ENCODE results near the gene CEP83.

The CEP83 gene

DNA sequence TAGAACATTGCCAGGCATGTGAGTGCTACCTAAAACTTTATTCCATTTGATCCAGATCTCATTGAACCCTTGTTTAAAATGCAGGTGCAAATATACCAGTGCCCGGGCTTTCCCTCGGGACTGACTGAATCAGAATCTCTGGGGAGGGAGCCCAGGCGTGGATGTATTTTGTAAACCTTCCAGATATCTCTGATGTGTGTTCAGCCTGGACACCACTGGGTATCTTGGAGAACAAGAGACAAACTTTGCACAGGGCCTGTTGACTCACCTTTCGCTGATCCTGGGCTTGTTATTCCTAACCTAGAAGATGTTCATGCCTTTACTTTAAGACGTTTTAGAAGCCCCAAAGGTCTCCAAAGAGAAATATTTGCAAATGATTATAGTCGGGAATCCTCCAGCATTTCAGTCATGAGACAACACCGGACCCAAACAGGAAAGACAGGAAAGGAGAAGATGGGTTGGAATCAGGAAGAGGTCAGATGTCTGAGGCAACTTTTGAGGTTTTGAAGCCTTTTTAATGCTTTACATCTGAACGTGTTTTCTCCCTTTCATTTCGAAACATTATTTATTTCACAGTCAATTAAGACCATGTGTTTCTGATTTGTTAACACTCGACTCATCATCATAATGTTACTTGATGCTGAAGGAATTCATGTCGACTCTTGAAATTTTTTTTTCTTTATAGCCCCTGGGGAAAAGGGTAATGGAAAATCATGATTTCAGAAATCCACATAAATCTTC is 192.7 kb downstream of the CEP83 start:
- no peak for DNase-seq

DNA sequence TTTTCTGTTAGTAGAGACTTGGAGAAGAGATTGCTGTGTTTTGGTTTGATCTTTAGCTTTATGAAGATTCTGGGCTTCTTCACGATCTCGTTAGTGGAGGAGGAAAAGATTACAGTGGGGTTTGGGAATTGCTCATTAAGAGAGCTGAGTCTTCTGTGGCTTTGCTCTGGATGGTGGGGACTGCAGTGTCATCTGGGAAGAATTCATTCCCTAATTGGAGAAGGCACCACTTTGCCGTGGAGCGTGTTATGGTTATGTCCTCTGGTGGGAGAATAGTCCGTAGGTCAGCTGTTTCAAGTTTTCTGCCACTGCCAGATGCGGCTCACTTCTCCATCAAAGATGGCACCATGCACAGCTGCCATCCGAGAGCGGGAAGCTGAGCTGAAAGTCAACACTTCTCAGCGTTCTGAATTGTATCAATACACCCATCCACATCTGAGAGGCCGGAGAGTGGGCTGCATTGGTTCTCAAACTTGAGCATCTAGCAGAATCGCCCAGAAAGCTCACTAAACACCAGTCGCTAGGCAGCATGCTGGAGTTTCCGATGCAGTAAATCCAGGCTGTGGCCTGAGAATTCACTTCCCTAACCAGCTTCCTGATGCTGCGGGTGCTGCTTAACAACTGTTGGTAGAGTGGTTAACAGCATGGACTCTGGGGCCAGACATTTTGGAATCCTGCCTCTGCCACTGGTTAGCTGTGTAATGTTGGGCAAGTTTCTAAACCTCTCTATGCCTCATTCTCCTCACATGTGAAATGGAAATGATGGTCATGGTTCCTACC is 193.5 kb downstream of the CEP83 start:
- no peak for DNase-seq

DNA sequence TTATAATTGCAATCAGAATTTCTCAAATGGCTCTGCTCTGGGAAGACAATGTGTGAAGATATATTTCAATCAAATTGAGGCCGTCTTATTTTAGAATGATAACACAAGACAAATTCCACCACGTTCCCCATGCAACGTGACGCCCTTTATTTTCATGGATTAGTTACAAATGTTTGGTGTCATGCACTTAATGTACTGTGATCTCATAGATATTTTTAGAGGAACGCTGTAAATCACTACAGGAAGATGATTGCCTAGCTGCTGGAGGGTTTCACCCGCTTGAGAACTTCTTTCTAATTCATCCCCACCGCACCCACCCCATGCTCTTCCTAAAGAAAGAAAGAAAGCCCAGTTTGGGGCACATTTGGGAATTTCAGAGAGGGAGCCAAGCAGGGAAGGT is 194.1 kb downstream of the CEP83 start:
- no peak for DNase-seq

GRCh38 chr12:94264736-94265485 is 194.8 kb downstream of the CEP83 start:
- DNase-seq, result no peak

- no peak for DNase-seq
Measured at GRCh38 chr12:94263905-94264561, 195.6 kb downstream of the CEP83 start.

DNA sequence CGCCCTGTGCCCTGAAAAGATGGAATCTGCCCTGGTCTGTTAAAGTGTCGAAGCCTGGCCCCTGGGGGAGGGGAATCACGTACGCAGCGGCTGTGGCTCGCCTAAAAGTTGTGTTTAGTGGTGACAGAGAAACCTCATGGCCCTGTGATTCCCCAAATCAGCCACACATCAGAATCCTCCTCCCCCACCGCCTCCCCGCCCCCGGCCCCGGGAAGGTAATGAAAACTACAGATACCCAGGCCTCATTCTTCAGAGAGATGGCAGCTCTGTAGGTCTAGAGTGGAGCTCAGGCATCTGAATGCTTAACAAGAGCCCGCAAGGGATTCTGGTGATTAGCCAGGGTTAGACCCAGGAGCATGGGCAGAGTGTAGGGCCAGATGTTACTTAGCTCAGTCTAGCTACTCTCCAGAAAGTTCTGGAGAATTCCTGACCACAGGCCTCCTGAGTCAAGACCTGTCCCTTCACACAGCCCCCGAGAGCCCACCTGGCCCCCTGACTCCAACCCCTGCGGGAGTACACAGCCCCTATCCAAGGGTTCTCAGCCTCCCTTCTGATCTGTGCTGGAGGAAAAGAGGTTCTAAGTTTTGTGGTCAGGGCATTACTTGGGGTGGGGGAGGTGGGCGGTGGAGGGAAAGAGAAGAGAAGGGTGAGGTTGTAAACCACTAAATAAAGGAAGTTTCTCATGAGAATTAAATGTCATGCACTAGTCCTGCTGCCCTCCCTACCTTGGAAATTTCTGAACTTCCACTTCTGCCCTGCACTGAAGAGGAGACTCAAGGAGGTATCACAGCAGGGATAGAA is 196.5 kb downstream of the CEP83 start:
- DNase-seq, result peak; percentile 21

DNA sequence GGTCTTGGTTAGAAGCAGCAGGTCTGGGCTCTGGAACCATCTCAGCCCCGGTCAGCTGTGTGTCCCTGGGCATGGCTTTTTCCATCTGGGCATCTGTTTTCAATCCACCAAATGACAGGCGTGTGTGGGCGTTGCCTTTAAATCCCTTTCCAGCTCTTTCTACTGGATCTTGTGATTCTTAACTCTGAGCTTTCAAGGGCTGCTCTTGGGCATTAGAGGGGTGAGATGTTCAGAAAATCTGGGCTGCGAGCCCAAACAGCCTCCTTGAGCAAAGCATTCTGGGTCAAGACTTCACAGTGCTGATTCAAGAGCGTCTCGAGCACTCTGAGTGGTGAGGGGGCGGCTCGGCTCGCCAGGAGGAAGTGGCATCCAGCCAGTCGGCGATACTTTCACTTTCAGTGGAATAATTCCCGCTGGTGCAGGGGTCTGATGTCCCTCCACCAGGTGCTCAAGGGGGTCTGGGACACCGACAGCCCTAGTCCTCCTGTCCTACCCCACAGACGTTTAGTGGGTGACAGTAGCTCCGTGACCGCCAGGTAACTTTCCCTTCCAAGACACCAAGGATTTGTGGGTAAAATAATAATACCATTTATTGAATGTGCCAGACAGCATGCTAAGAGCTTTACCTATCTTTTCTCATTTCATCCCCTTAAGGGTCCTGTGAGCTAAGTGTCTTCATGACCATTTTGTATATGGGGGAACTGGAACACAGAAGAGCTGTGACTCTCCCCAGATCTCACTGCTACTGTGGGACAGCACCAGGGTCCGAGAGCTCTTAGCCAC is 197.2 kb downstream of the CEP83 start:
- peak; percentile 50 for DNase-seq

DNA sequence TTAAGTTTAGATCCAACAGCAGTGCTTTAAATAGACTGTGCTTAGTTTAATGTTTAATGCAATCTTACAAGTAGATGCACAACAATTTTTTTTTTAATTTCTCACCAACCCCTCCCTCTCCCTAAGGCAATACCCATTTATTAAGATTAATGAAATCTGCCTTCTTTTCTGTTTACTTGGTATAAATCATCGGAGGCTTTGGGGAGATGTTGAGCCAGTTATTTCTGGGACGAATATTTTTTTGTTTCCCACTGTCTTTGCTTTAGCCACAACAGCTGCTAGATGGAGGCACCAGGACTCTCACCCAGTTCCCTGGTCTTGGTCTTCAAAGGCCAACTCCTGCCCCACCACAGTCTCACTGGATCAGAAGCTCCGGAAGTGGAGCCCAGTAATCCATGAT is 197.9 kb downstream of the CEP83 start:
- no peak for DNase-seq

GRCh38 chr12:94261119-94261518 is 198.5 kb downstream of the CEP83 start:
- no peak for DNase-seq

- no peak for DNase-seq
Measured at GRCh38 chr12:94260717-94261116, 198.9 kb downstream of the CEP83 start.

GRCh38 chr12:94260017-94260416 is 199.7 kb downstream of the CEP83 start:
- DNase-seq, result no peak

DNA sequence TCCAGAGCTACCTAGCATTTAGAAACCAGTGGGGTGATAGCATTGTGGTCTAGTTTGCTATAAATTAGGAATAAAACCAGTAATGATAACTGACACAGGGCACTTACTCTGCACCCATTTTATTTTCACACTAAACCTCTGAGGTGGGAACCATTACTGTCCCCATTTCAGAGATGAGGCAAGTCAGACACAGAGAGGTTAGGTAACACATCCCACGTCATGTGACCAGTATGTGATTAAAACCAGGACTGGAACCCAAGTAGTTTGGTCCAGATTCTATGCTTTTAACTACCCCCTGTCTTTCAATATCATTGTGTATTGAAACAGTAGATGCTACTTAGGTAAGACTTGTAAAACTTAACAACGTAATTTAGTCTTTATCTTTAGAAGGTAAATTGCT is 201.1 kb downstream of the CEP83 start:
- DNase-seq, result no peak

Measured in effector CD8-positive, alpha-beta T cell (primary cell).